HepG2 (cell line): ENCODE data around the gene KIF1C. TPM values are rescaled to one million over a fixed set of nuclear protein-coding genes. Genes with fewer than 3 reads are reported as not detected.

Experiments
- ATAC-seq: fragments of 200-7000 bp; cut with Tn5 transposase; 3 replicates; pipeline ENCODE4 v1.9.1; 2020; ENCODE audit warnings: mild to moderate bottlenecking, moderate library complexity
- BruUV-seq: library from RNA; stranded (reverse); fragments of 400-500 nt; replicated peaks from 2 replicates; lab custom pipeline; 2021; lab: Mats Ljungman, UMichigan
- CTCF ChIA-PET: fragments of 300-600 bp; formaldehyde crosslinking; extraction: SDS; loops from one replicate; lab custom pipeline; 2021; ENCODE audit warnings: low total read pairs, inconsistent platforms, low intra/inter-chr PET ratio; lab: Yijun Ruan, JAX
- POLR2A ChIA-PET: fragments of 350-600 bp; sonication (Branson Sonifier 250); formaldehyde crosslinking; loops from one replicate; lab custom pipeline; 2020; ENCODE audit warnings: antibody characterized with exemption, inconsistent platforms; lab: Yijun Ruan, JAX
- DNase-seq: peaks from one replicate; pipeline ENCODE4 v3.0.0-alpha.2; 2015; ENCODE audit warnings: low spot score
- FAIRE-seq: peaks from 3 replicates; lab custom pipeline; 2011; peaks lifted over from hg19 to GRCh38; lab: Jason Lieb, UNC
- H2AFZ ChIP-seq: one replicate; pipeline ENCODE4 v1.6.1; 2011; ENCODE audit warnings: low read length, inconsistent platforms
- H3K27ac ChIP-seq: fragments of 300-600 bp; 3 replicates; pipeline ENCODE4 v1.8.0; 2011; ENCODE audit warnings: mixed run types, mild to moderate bottlenecking, mixed read lengths, low read length, inconsistent platforms; ENCODE audit not compliant: insufficient read depth; ENCODE audit errors: extremely low read length
- H3K27me3 ChIP-seq, 2 experiments: fragments of 200-600 bp in 1 of 2; 2 replicates in 1 of 2; 3 replicates in 1 of 2; pipeline versions ENCODE4 v1.6.0 to v1.8.0; 2011; ENCODE audit warnings: low read length in 2 of 2, mild to moderate bottlenecking in 2 of 2, moderate library complexity in 2 of 2, inconsistent platforms in 1 of 2; ENCODE audit not compliant: insufficient read depth in 2 of 2, control insufficient read depth in 1 of 2
- H3K36me3 ChIP-seq, 2 experiments: fragments of 200-600 bp in 1 of 2; replicated peaks in 1 of 2; 2 replicates in 1 of 2; 3 replicates in 1 of 2; pipeline versions ENCODE4 v1.5.1 to v1.8.0; 2011; ENCODE audit warnings: low read length in 2 of 2, inconsistent platforms in 1 of 2; ENCODE audit not compliant: insufficient read depth in 2 of 2, control insufficient read depth in 1 of 2
- H3K4me1 ChIP-seq: 2 replicates; pipeline ENCODE4 v1.5.1; 2012; ENCODE audit warnings: low read length, inconsistent platforms; ENCODE audit not compliant: insufficient read depth
- H3K4me2 ChIP-seq: 2 replicates; pipeline ENCODE4 v1.6.0; 2011; ENCODE audit warnings: low read depth, low read length, inconsistent platforms
- H3K4me3 ChIP-seq, 3 experiments: fragments of 200-600 bp in 1 of 3; sonication (generic), shearing (Covaris generic) in 1 of 3; replicated peaks in 1 of 3; 2 replicates each; pipeline ENCODE4 v1.5.1; 2011 to 2016; ENCODE audit warnings: low read length in 3 of 3, inconsistent platforms in 2 of 3, low read depth in 2 of 3, mild to moderate bottlenecking in 2 of 3, control low read depth in 1 of 3, mixed read lengths in 1 of 3; ENCODE audit not compliant: insufficient read depth in 1 of 3
- H3K79me2 ChIP-seq: one replicate; pipeline ENCODE4 v1.6.1; 2011; ENCODE audit warnings: low read length, inconsistent platforms; ENCODE audit not compliant: insufficient read depth
- H3K9ac ChIP-seq: 2 replicates; pipeline ENCODE4 v1.6.0; 2011; ENCODE audit warnings: mild to moderate bottlenecking, low read depth, low read length, inconsistent platforms; ENCODE audit not compliant: insufficient read depth
- H3K9me3 ChIP-seq: 2 replicates; pipeline ENCODE4 v1.5.1; 2012; ENCODE audit warnings: mild to moderate bottlenecking, low read length
- H4K20me1 ChIP-seq: 2 replicates; pipeline ENCODE4 v1.6.0; 2011; ENCODE audit warnings: inconsistent platforms, mild to moderate bottlenecking, low read length, moderate library complexity; ENCODE audit not compliant: insufficient read depth
- CTCF ChIP-seq: sonication (generic); formaldehyde crosslinking; IDR thresholded peaks from 2 replicates; pipeline ENCODE4 v1.5.0; 2020; ENCODE audit warnings: mild to moderate bottlenecking, missing genetic modification reagents, moderate library complexity
- GATAD2A ChIP-seq: IDR thresholded peaks from 2 replicates; pipeline ENCODE4 v1.6.1; 2016
- KLF13 ChIP-seq: sonication (generic); formaldehyde crosslinking; IDR thresholded peaks from 2 replicates; pipeline ENCODE4 v1.4.0; 2020; ENCODE audit warnings: mild to moderate bottlenecking, missing genetic modification reagents
- KLF16 ChIP-seq, 2 experiments: sonication (generic) in 1 of 2; formaldehyde crosslinking in 1 of 2; IDR thresholded peaks; 2 replicates each; pipeline versions ENCODE4 v1.6.1 to v1.8.0; 2016 to 2023; ENCODE audit warnings: missing genetic modification reagents in 2 of 2, missing compliant biosample characterization in 1 of 2
- RARG ChIP-seq: sonication (generic); formaldehyde crosslinking; IDR thresholded peaks from 2 replicates; pipeline ENCODE4 v1.4.0; 2020; ENCODE audit warnings: low read depth, mild to moderate bottlenecking, missing genetic modification reagents
- YEATS2 ChIP-seq: sonication (generic); formaldehyde crosslinking; IDR thresholded peaks from 2 replicates; pipeline ENCODE4 v1.4.0; 2020; ENCODE audit warnings: missing genetic modification reagents, borderline replicate concordance
- ZNF17 ChIP-seq: sonication (generic); formaldehyde crosslinking; IDR thresholded peaks from 2 replicates; pipeline ENCODE4 v1.5.0; 2020; ENCODE audit warnings: mild to moderate bottlenecking, missing genetic modification reagents
- ZNF260 ChIP-seq: sonication (generic); formaldehyde crosslinking; IDR thresholded peaks from 2 replicates; pipeline ENCODE4 v1.4.0; 2020; ENCODE audit warnings: missing genetic modification reagents, low read depth, mild to moderate bottlenecking, borderline replicate concordance
- ZNF326 ChIP-seq: sonication (generic); formaldehyde crosslinking; IDR thresholded peaks from 2 replicates; pipeline ENCODE4 v1.4.0; 2020; ENCODE audit warnings: missing genetic modification reagents, borderline replicate concordance
- ZNF333 ChIP-seq: sonication (generic); formaldehyde crosslinking; IDR thresholded peaks from 2 replicates; pipeline ENCODE4 v1.4.0; 2020; ENCODE audit warnings: mild to moderate bottlenecking, missing genetic modification reagents, borderline replicate concordance
- ZNF44 ChIP-seq: sonication (generic); formaldehyde crosslinking; IDR thresholded peaks from 2 replicates; pipeline ENCODE4 v1.5.1; 2020; ENCODE audit warnings: mild to moderate bottlenecking, missing genetic modification reagents
- ZNF512 ChIP-seq: sonication (generic); formaldehyde crosslinking; IDR thresholded peaks from 2 replicates; pipeline ENCODE4 v1.4.0; 2020; ENCODE audit warnings: mild to moderate bottlenecking, missing genetic modification reagents
- ZNF567 ChIP-seq: sonication (generic); formaldehyde crosslinking; IDR thresholded peaks from 2 replicates; pipeline ENCODE4 v1.8.1; 2023; ENCODE audit warnings: mild to moderate bottlenecking, missing genetic modification reagents, borderline replicate concordance
- ZNF678 ChIP-seq: sonication (generic); formaldehyde crosslinking; IDR thresholded peaks from 2 replicates; pipeline ENCODE4 v1.4.0; 2020; ENCODE audit warnings: mild to moderate bottlenecking, missing genetic modification reagents
- ZNF800 ChIP-seq: sonication (generic); formaldehyde crosslinking; IDR thresholded peaks from 2 replicates; pipeline ENCODE4 v1.4.0; 2020; ENCODE audit warnings: missing genetic modification reagents
- WGBS: methylation state at CpG from one replicate; pipeline ENCODE4 v1.1.6; 2017; ENCODE audit warnings: low lambda C conversion rate; 5-methylcytosine and 5-hydroxymethylcytosine counted together
- in situ Hi-C: cut with HindIII; loops from 2 replicates; pipeline ENCODE4 v1.10.0; 2017; ENCODE audit warnings: low pct_unique_long_range_greater_than_20kb; ENCODE audit not compliant: extremely low pct_ligation_motif_present
- intact Hi-C: fragments of 100-400 bp; cut with micrococcal nuclease; formaldehyde crosslinking; loops from one replicate; pipeline ENCODE4 v1.10.0; 2022; ENCODE audit not compliant: unreplicated experiment
- polyA plus RNA-seq, 8 experiments: library from polyadenylated mRNA; depleted of rRNA in 3 of 8; stranded (reverse) in 7 of 8; unstranded in 1 of 8; fragments of >200 nt; fragmentation: Illumina TruSeq in 4 of 8; extraction: Trizol in 4 of 8; gene quantifications; 2 replicates each; pipeline versions ENCODE4 v1.2.1 to v1.2.3, GENCODE V29; 2011 to 2016; ENCODE audit warnings: low read depth in 4 of 8, missing spikeins in 1 of 8, mixed read lengths in 1 of 8; ENCODE audit not compliant: insufficient read depth in 1 of 8
- total RNA-seq, 5 experiments: library from RNA; depleted of rRNA; stranded (reverse); fragments of >200 nt; fragmentation: Illumina TruSeq; extraction: Trizol; gene quantifications; 2 replicates each; pipeline ENCODE4 v1.2.3, GENCODE V29; 2016; ENCODE audit warnings: low read depth in 1 of 5

KIF1C gene
- total and polyA plus RNA-seq, 2 of the 13 experiments (the other 11 are each of a cell fraction or from before 2014, with no cell fraction given): 70.0 to 104 TPM

- DNase-seq (no peak), FAIRE-seq (no peak), ATAC-seq (no peak)
- no peak overlapping the region for H2AFZ ChIP-seq
- no peak overlapping the region for H3K9ac ChIP-seq
- in situ Hi-C loops: no loop called here
- H3K79me2 ChIP-seq: peaks cover under 1% of the 10 kb centered on the region
- no peaks in the 10 kb centered on the region for H3K27me3 ChIP-seq
- ChIA-PET CTCF (no interaction called here), POLR2A (interaction anchor here (5.8 kb wide), 1 partner anchor 10 kb away, joined by 43 read pairs; the partner anchor contains the start of gene SPAG7)
- H3K9me3 ChIP-seq: no peaks in the 10 kb centered on the region
- 83% methylated on average over 2 of the region's 3 CpGs for WGBS
- no peak overlapping the region for H3K4me3 ChIP-seq
- no peak overlapping the region for H3K4me2 ChIP-seq
- intact Hi-C loops: no loop called here
- no peak overlapping the region for H3K27ac ChIP-seq
- peaks cover 11% of the 10 kb centered on the region for H3K4me1 ChIP-seq
- peaks cover 3 to 27% of the 10 kb centered on the region in 2 experiments; a peak in 4 of 5 replicates for H3K36me3 ChIP-seq
- no peaks in the 10 kb centered on the region for H4K20me1 ChIP-seq
- TF ChIP-seq GATAD2A (CRISPR knock-in tag) (no peak), ZNF512 (CRISPR knock-in tag) (no peak), RARG (no peak), ZNF567 (CRISPR knock-in tag) (no peak), ZNF800 (CRISPR knock-in tag) (no peak), ZNF260 (no peak), CTCF (no peak), YEATS2 (CRISPR knock-in tag) (no peak), ZNF44 (no peak), ZNF17 (no peak), KLF16 (CRISPR knock-in tag; IDR thresholded peaks at IDR 0.05) (no peak), ZNF326 (no peak), ZNF333 (no peak), ZNF678 (CRISPR knock-in tag) (no peak), KLF13 (CRISPR knock-in tag) (no peak)
- TF ChIP-seq, all 625 proteins: peak for 0
- BruUV-seq: no TSS peak
These were observed 39.6 kb upstream of the KIF1C start for GRCh38 chr17:4958102-4958501.
